H1 (cell line): ENCODE data around the gene PUSL1. TPM values are rescaled to one million over a fixed set of nuclear protein-coding genes. Genes with fewer than 3 reads are reported as not detected.

Experiments used
- CTCF ChIA-PET: fragments of 300-600 bp; sonication (Branson Sonifier 250); formaldehyde crosslinking; loops from one replicate; lab custom pipeline; 2021; ENCODE audit not compliant: partially characterized antibody; lab: Charles Lee
- POLR2A ChIA-PET: fragments of 300-600 bp; sonication (Branson Sonifier 250); formaldehyde crosslinking; loops from one replicate; lab custom pipeline; 2021; ENCODE audit warnings: inconsistent platforms; ENCODE audit not compliant: partially characterized antibody; lab: Charles Lee
- DNase-seq, 2 experiments: peaks; one replicate each; pipeline versions ENCODE4 v3.0.0 to v3.0.0-alpha.2; 2010 to 2022; ENCODE audit warnings: low spot score in 2 of 2, low read depth in 1 of 2, mixed read lengths in 1 of 2
- FAIRE-seq: peaks from 2 replicates; lab custom pipeline; 2011; peaks lifted over from hg19 to GRCh38; lab: Jason Lieb, UNC
- H2AFZ ChIP-seq: 2 replicates; pipeline ENCODE4 v1.8.1; 2012; ENCODE audit warnings: low read length, inconsistent platforms
- H2AK5ac ChIP-seq: 2 replicates; pipeline ENCODE4 v1.6.1; 2013; ENCODE audit warnings: low read depth, low read length
- H2BK120ac ChIP-seq: replicated peaks from 2 replicates; pipeline ENCODE3; 2013; ENCODE audit warnings: low read depth, low read length, inconsistent platforms
- H2BK12ac ChIP-seq: 2 replicates; pipeline ENCODE4 v1.6.1; 2013; ENCODE audit warnings: low read depth, low read length
- H2BK15ac ChIP-seq: 2 replicates; pipeline ENCODE4 v1.6.1; 2013; ENCODE audit warnings: low read length
- H2BK20ac ChIP-seq: 2 replicates; pipeline ENCODE4 v1.6.1; 2013; ENCODE audit warnings: low read length
- H2BK5ac ChIP-seq: 2 replicates; pipeline ENCODE4 v1.6.1; 2013; ENCODE audit warnings: low read depth, low read length
- H3K14ac ChIP-seq: 2 replicates; pipeline ENCODE4 v1.6.1; 2013; ENCODE audit warnings: inconsistent platforms; ENCODE audit not compliant: insufficient read length
- H3K18ac ChIP-seq: 2 replicates; pipeline ENCODE4 v1.6.1; 2013; ENCODE audit warnings: low read length; ENCODE audit errors: extremely low read depth
- H3K23ac ChIP-seq: 2 replicates; pipeline ENCODE4 v1.6.1; 2013; ENCODE audit warnings: inconsistent platforms; ENCODE audit not compliant: insufficient read length
- H3K23me2 ChIP-seq: 2 replicates; pipeline ENCODE4 v1.6.1; 2013; ENCODE audit warnings: low read depth, low read length
- H3K27ac ChIP-seq: 2 replicates; pipeline ENCODE4 v1.6.1; 2011; ENCODE audit warnings: low read depth, low read length, inconsistent platforms
- H3K27me3 ChIP-seq, 4 experiments: replicated peaks in 1 of 4; 1 replicate in 1 of 4; 2 replicates in 3 of 4; pipeline versions ENCODE4 v1.6.1 to v1.8.1; 2011 to 2013; ENCODE audit warnings: low read length in 3 of 4, mild to moderate bottlenecking in 3 of 4, inconsistent platforms in 2 of 4, mixed read lengths in 2 of 4, moderate library complexity in 1 of 4; ENCODE audit not compliant: control insufficient read depth in 3 of 4, insufficient read depth in 3 of 4; ENCODE audit errors: extremely low read depth in 1 of 4
- H3K36me3 ChIP-seq, 4 experiments: 2 replicates each; pipeline versions ENCODE4 v1.6.1 to v1.8.1; 2011 to 2013; ENCODE audit warnings: mild to moderate bottlenecking in 4 of 4, low read length in 3 of 4, moderate library complexity in 2 of 4, control low read depth in 1 of 4, inconsistent platforms in 1 of 4; ENCODE audit not compliant: insufficient read depth in 4 of 4, control insufficient read depth in 2 of 4
- H3K4ac ChIP-seq: replicated peaks from 2 replicates; pipeline ENCODE3; 2013; ENCODE audit warnings: low read length, low read depth, mixed read lengths, inconsistent platforms; ENCODE audit not compliant: insufficient read length
- H3K4me1 ChIP-seq, 4 experiments: replicated peaks in 1 of 4; 1 replicate in 1 of 4; 2 replicates in 3 of 4; pipeline versions ENCODE4 v1.6.1 to v1.8.1; 2011 to 2013; ENCODE audit warnings: low read length in 3 of 4, inconsistent platforms in 2 of 4, mixed read lengths in 1 of 4; ENCODE audit not compliant: insufficient read depth in 4 of 4, control insufficient read depth in 3 of 4
- H3K4me2 ChIP-seq, 2 experiments: 2 replicates each; pipeline versions ENCODE4 v1.6.1 to v1.8.1; 2011 to 2013; ENCODE audit warnings: low read depth in 2 of 2, low read length in 2 of 2, control low read depth in 1 of 2, inconsistent platforms in 1 of 2, mild to moderate bottlenecking in 1 of 2; ENCODE audit not compliant: insufficient read depth in 1 of 2
- H3K4me3 ChIP-seq, 4 experiments: fragments of 200-600, 300-600 bp in 1 of 4; sonication (generic), shearing (Covaris generic), sonication (Bioruptor Twin) in 1 of 4; 2 replicates each; pipeline versions ENCODE4 v1.5.1 to v1.8.1; 2011 to 2016; ENCODE audit warnings: low read length in 4 of 4, low read depth in 3 of 4, control low read depth in 2 of 4, inconsistent platforms in 2 of 4, mild to moderate bottlenecking in 2 of 4, mixed read lengths in 1 of 4, moderate library complexity in 1 of 4; ENCODE audit not compliant: insufficient read depth in 2 of 4; ENCODE audit errors: extremely low read depth in 1 of 4
- H3K56ac ChIP-seq: replicated peaks from 2 replicates; pipeline ENCODE3; 2013; ENCODE audit warnings: low read depth, mild to moderate bottlenecking, mixed read lengths, low read length, inconsistent platforms; ENCODE audit not compliant: insufficient read length
- H3K79me1 ChIP-seq: 2 replicates; pipeline ENCODE4 v1.6.1; 2013; ENCODE audit warnings: low read depth, low read length, control low read depth
- H3K79me2 ChIP-seq, 2 experiments: 2 replicates each; pipeline versions ENCODE4 v1.6.1 to v1.8.1; 2012 to 2013; ENCODE audit warnings: low read length in 2 of 2, mild to moderate bottlenecking in 2 of 2, inconsistent platforms in 1 of 2; ENCODE audit not compliant: insufficient read depth in 2 of 2, control insufficient read depth in 1 of 2
- H3K9ac ChIP-seq, 4 experiments: replicated peaks in 1 of 4; 1 replicate in 1 of 4; 2 replicates in 3 of 4; pipeline versions ENCODE4 v1.6.1 to v1.8.1; 2011 to 2013; ENCODE audit warnings: low read depth in 3 of 4, low read length in 3 of 4, control low read depth in 2 of 4, mild to moderate bottlenecking in 2 of 4, moderate library complexity in 2 of 4, inconsistent platforms in 1 of 4; ENCODE audit errors: extremely low read depth in 1 of 4
- H3K9me3 ChIP-seq, 2 experiments: 2 replicates each; pipeline versions ENCODE4 v1.6.1 to v1.8.1; 2012 to 2013; ENCODE audit warnings: mild to moderate bottlenecking in 2 of 2, moderate library complexity in 2 of 2, control low read depth in 1 of 2, inconsistent platforms in 1 of 2, low read depth in 1 of 2, low read length in 1 of 2, mixed read lengths in 1 of 2; ENCODE audit not compliant: insufficient read depth in 2 of 2
- H4K20me1 ChIP-seq, 2 experiments: replicated peaks in 1 of 2; 2 replicates each; pipeline versions ENCODE3 to v1.8.1; 2011 to 2013; ENCODE audit warnings: inconsistent platforms in 2 of 2, low read length in 2 of 2, mild to moderate bottlenecking in 1 of 2; ENCODE audit not compliant: insufficient read depth in 2 of 2, control insufficient read depth in 1 of 2
- H4K5ac ChIP-seq: 2 replicates; pipeline ENCODE4 v1.6.1; 2013; ENCODE audit warnings: low read length, low read depth, mixed read lengths, inconsistent platforms; ENCODE audit not compliant: insufficient read length
- H4K8ac ChIP-seq: 2 replicates; pipeline ENCODE4 v1.8.0; 2013; ENCODE audit warnings: mild to moderate bottlenecking, moderate library complexity, low read length, inconsistent platforms; ENCODE audit not compliant: insufficient read depth; ENCODE audit errors: extremely low read depth
- H4K91ac ChIP-seq: replicated peaks from 2 replicates; pipeline ENCODE3; 2013; ENCODE audit warnings: low read length, mixed read lengths, inconsistent platforms; ENCODE audit not compliant: insufficient read length
- EGR1 ChIP-seq: IDR thresholded peaks from 2 replicates; pipeline ENCODE4 v1.6.1; 2011; ENCODE audit warnings: low read depth, low read length, borderline replicate concordance
- POLR2AphosphoS5 ChIP-seq: IDR thresholded peaks from 2 replicates; pipeline ENCODE4 v1.6.1; 2011; ENCODE audit warnings: low read depth, low read length
- WGBS, 2 experiments: shearing (Covaris generic) in 1 of 2; methylation state at CpG; one replicate each; pipeline versions ENCODE4 v1.1.6 to v1.1.7; 2013 to 2015; ENCODE audit warnings: low lambda C conversion rate in 2 of 2, mixed read lengths in 2 of 2, inconsistent platforms in 1 of 2, low coverage in 1 of 2, missing lambda C conversion rate in 1 of 2; ENCODE audit not compliant: insufficient replicate concordance in 2 of 2, insufficient coverage in 1 of 2, insufficient read length in 1 of 2; ENCODE audit errors: extremely low coverage in 1 of 2, missing lambda C conversion rate in 1 of 2; 5-methylcytosine and 5-hydroxymethylcytosine counted together
- polyA plus RNA-seq, 7 experiments: library from polyadenylated mRNA; depleted of rRNA in 3 of 7; stranded (reverse) in 5 of 7; unstranded in 2 of 7; fragments of >200 nt in 5 of 7; fragments of 200-250 nt in 2 of 7; gene quantifications; 1 replicate in 5 of 7; 2 replicates in 1 of 7; 4 replicates in 1 of 7; pipeline versions ENCODE4 v1.2.1 to v1.2.3, GENCODE V29; 2011 to 2013; ENCODE audit warnings: missing spikeins in 2 of 7, mixed read lengths in 2 of 7
- total RNA-seq: library from RNA; stranded (reverse); fragmentation: NEBNext Ultra II Directional; extraction: Animal tissue kit (Norgen Biotek cat#: 25700); gene quantifications from 2 replicates; pipeline ENCODE4 v1.2.1, GENCODE V29; 2021

The PUSL1 gene
- total and polyA plus RNA-seq, 2 of the 8 experiments (the other 6 are each of a cell fraction or from before 2014, with no cell fraction given) = 38.8 to 87.4 TPM

DNA sequence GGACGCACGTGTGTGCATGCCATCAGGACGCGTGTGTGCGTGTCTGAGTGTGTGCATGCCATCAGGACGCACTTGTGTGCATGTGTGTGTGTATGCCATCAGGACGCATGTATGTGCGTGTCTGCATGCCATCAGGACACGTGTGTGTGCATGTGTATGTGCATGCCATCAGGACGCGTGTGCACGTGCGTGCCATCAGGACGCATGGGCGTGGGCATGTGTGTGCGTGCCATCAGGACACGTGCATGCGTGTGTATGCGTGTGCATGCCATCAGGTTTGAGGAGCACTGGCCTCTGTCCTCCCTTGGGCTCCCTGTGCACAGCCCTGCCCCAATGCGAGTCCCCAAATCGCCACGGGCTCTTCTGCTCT lies 49.3 kb upstream of the PUSL1 start:
- DNase-seq = no peak
- peak overlapping the region; percentile 90 for H3K4ac ChIP-seq
- no peak overlapping the region for H2AFZ ChIP-seq
- H2BK12ac ChIP-seq = peak overlapping the region; percentile 95; the same call in 1 of the 2 replicates
- peaks cover 0 to 8% of the 10 kb centered on the region in 2 experiments; a peak in 2 of 4 replicates for H3K79me2 ChIP-seq
- H2BK5ac ChIP-seq = peak overlapping the region; percentile 90; the same call in 1 of the 2 replicates
- peaks cover 0 to 14% (median 8%) of the 10 kb centered on the region in 4 experiments; a peak in 6 of 7 replicates for H3K4me1 ChIP-seq
- H3K4me3 ChIP-seq = no peak overlapping the region
- 0 out of 2 replicates have a peak overlapping the region, but pooled peaks have one; percentile 1 for H2AK5ac ChIP-seq
- no peak overlapping the region for H3K18ac ChIP-seq
- H3K4me2 ChIP-seq = no peak overlapping the region
- H3K9ac ChIP-seq = no peak overlapping the region
- no peaks in the 10 kb centered on the region for H3K23me2 ChIP-seq
- H3K23ac ChIP-seq = no peak overlapping the region
- no peaks in the 10 kb centered on the region for H3K27me3 ChIP-seq
- H3K79me1 ChIP-seq = peaks cover 11% of the 10 kb centered on the region
- H2BK20ac ChIP-seq = no peak overlapping the region
- no peak for FAIRE-seq
- H2BK15ac ChIP-seq = no peak overlapping the region; the same call in 1 of the 2 replicates
- no peak overlapping the region for H4K5ac ChIP-seq
- no peak overlapping the region for H2BK120ac ChIP-seq
- no peak overlapping the region for H3K56ac ChIP-seq
- H3K9me3 ChIP-seq = no peaks in the 10 kb centered on the region
- no peak overlapping the region for H3K27ac ChIP-seq
- POLR2A ChIA-PET = interaction anchor here (1.0 to 1.3 kb wide), 3 partner anchors 9 to 46 kb away, joined by 3 read pairs; no protein-coding TSS in a partner anchor
- no peak overlapping the region for H4K8ac ChIP-seq
- CTCF ChIA-PET = interaction anchor here (0.7 to 1.5 kb wide), 4 partner anchors 11 to 287 kb away, joined by 3 read pairs; no protein-coding TSS in a partner anchor
- no peak overlapping the region for H3K14ac ChIP-seq
- 0 out of 2 replicates have a peak, but pooled peaks have one; percentile 50 for TF ChIP-seq POLR2AphosphoS5
- no peak for TF ChIP-seq EGR1
- H4K20me1 ChIP-seq = peaks cover 13 to 33% of the 10 kb centered on the region in 2 experiments
- H4K91ac ChIP-seq = no peak overlapping the region
- WGBS, 2 experiments = 94% methylated on average over 22 of the region's 22 CpGs; no CpG with 5 or more reads in 1 of the 2 experiments
- H3K36me3 ChIP-seq = peaks cover 10 to 38% (median 28%) of the 10 kb centered on the region in 4 experiments
